ENCODE data around the gene STAG3. TPM values are rescaled to one million over a fixed set of nuclear protein-coding genes. Genes with fewer than 3 reads are reported as not detected.
A peak's percentile ranks its signal among the peaks of the same experiment; 100 is the strongest.

Gene STAG3
- total and polyA plus RNA-seq, 9 of the 15 experiments (the other 6 are each of a cell fraction or from before 2014, with no cell fraction given), result 0.54 to 2.5 (median 1.7) TPM

GRCh38 chr7:100137851-100138760 is 39.6 kb upstream of the STAG3 start:
- Histone ChIP-seq H3K4me3 (no peak overlapping the region), H3K36me3 (ENCODE audit: control insufficient read depth, insufficient read depth, low read length) (no peaks in the 10 kb centered on the region), H3K9me1 (ENCODE audit: control insufficient read depth, insufficient read depth, low read length) (no peaks in the 10 kb centered on the region), H3K9me3 (replicated peaks; ENCODE audit: control insufficient read depth, insufficient read depth, low read depth, low read length) (no peaks in the 10 kb centered on the region), H3K9ac (ENCODE audit: insufficient read depth in 1 of 2, low read depth in 2 of 2, low read length in 2 of 2) (no peak overlapping the region), H2AFZ (ENCODE audit: low read depth, low read length) (no peak overlapping the region), H3K4me1 (replicated peaks in 1 of 2; ENCODE audit: control insufficient read depth in 2 of 2, insufficient read depth in 2 of 2, low read length in 2 of 2) (no peaks in the 10 kb centered on the region), H3K27me3 (ENCODE audit: control insufficient read depth in 2 of 2, insufficient read depth in 2 of 2, low read length in 2 of 2) (peaks cover 11 to 18% of the 10 kb centered on the region in 2 experiments; a peak in 4 of 5 replicates), H3K4me2 (ENCODE audit: insufficient read depth, low read length) (no peak overlapping the region), H3K79me2 (ENCODE audit: control insufficient read depth, insufficient read depth, low read length) (no peaks in the 10 kb centered on the region), H3K27ac (ENCODE audit: extremely low read depth, low read depth, low read length) (no peak overlapping the region), H4K20me1 (replicated peaks; ENCODE audit: control insufficient read depth, insufficient read depth, low read length) (no peaks in the 10 kb centered on the region)
- in situ Hi-C loops (cut with MboI) (no loop called here), intact Hi-C loops (cut with micrococcal nuclease) (no loop called here)
- TF ChIP-seq E2F4 (CRISPR knock-in tag; IDR thresholded peaks at IDR 0.05; ENCODE audit: low read depth) (no peak), ZBTB17 (CRISPR knock-in tag; IDR thresholded peaks at IDR 0.05) (no peak), U2AF1 (optimal IDR thresholded peaks at IDR 0.05; ENCODE audit: low read depth, low read length) (no peak), NFE2 (IDR thresholded peaks at IDR 0.05; ENCODE audit: low read depth) (0 out of 2 replicates have a peak, but pooled peaks have one; percentile 35), RBM22 (IDR thresholded peaks at IDR 0.05; ENCODE audit: low read depth, low read length, poor library complexity, severe bottlenecking) (no peak), DIDO1 (tag; IDR thresholded peaks at IDR 0.05; ENCODE audit: low read depth) (no peak), C11orf30 (IDR thresholded peaks at IDR 0.05; ENCODE audit: low read depth) (0 out of 2 replicates have a peak, but pooled peaks have one; percentile 6), SMARCA5 (IDR thresholded peaks at IDR 0.05) (no peak)
- POLR2A ChIA-PET, result interaction anchor here (1.4 to 1.7 kb wide), 2 partner anchors 10 to 11 kb away, joined by 4 to 5 read pairs; partner anchors contain the start of gene MBLAC1
- CTCF ChIA-PET (ENCODE audit: low intra/inter-chr PET ratio), result interaction anchor here (0.6 kb wide), 1 partner anchor 74 kb away, joined by 3 read pairs; no protein-coding TSS in a partner anchor
- peak; percentile 57 for ATAC-seq
- no peak for FAIRE-seq
- DNase-seq (ENCODE audit: extremely low read depth in 1 of 4, low spot score in 3 of 4), result peak in 1 of 4 experiments; percentile 8
- BruUV-seq (replicated peaks), result no TSS peak
- 37% methylated on average over 13 of the region's 13 CpGs for WGBS (ENCODE audit: insufficient coverage, low coverage, missing lambda C conversion rate)

Measured in K562 (cell line).